IMR-90 (cell line): ENCODE results near the gene RCC1. TPM values are rescaled to one million over a fixed set of nuclear protein-coding genes. Genes with fewer than 3 reads are reported as not detected.
"Not testable (repeated sequence)": the region's sequence is repeated elsewhere in the genome, so short reads cannot be mapped to it uniquely, and the experiment has no call there.

ENCODE experiments used
- ATAC-seq: fragments of 200-7000 bp; cut with Tn5 transposase; 2 replicates; pipeline ENCODE4 v1.9.1; 2020; ENCODE audit warnings: low read depth, mild to moderate bottlenecking, moderate library complexity
- BruUV-seq: library from RNA; stranded (reverse); fragments of 400-500 nt; replicated peaks from 2 replicates; lab custom pipeline; 2021; lab: Mats Ljungman, UMichigan
- CTCF ChIA-PET: fragments of 300-600 bp; formaldehyde crosslinking; extraction: SDS; loops from one replicate; lab custom pipeline; 2021; ENCODE audit warnings: antibody characterized with exemption; lab: Yijun Ruan, JAX
- POLR2A ChIA-PET: fragments of 300-600 bp; sonication (Branson Sonifier 250); formaldehyde crosslinking; loops from one replicate; lab custom pipeline; 2022; ENCODE audit warnings: antibody characterized with exemption; ENCODE audit not compliant: unreplicated experiment; lab: Charles Lee
- DNase-seq: peaks from one replicate; pipeline ENCODE4 v3.0.0; 2013
- H2AFZ ChIP-seq: replicated peaks from 2 replicates; pipeline ENCODE3; 2013; ENCODE audit warnings: low read length, mild to moderate bottlenecking; ENCODE audit not compliant: poor library complexity
- H2AK5ac ChIP-seq: 2 replicates; pipeline ENCODE4 v1.6.1; 2013; ENCODE audit warnings: low read depth, low read length, inconsistent platforms
- H2AK9ac ChIP-seq: replicated peaks from 2 replicates; pipeline ENCODE3; 2013; ENCODE audit warnings: mild to moderate bottlenecking, low read depth, low read length, moderate library complexity; ENCODE audit not compliant: poor library complexity
- H2BK120ac ChIP-seq: 2 replicates; pipeline ENCODE4 v1.6.1; 2013; ENCODE audit warnings: low read depth, low read length, inconsistent platforms
- H2BK15ac ChIP-seq: 3 replicates; pipeline ENCODE4 v1.6.1; 2013; ENCODE audit warnings: low read depth, low read length, inconsistent platforms
- H2BK20ac ChIP-seq: 2 replicates; pipeline ENCODE4 v1.6.1; 2013; ENCODE audit warnings: low read depth, mild to moderate bottlenecking, inconsistent platforms, low read length, moderate library complexity
- H2BK5ac ChIP-seq: 2 replicates; pipeline ENCODE4 v1.6.1; 2013; ENCODE audit warnings: mild to moderate bottlenecking, low read depth, low read length, inconsistent platforms; ENCODE audit not compliant: poor library complexity, severe bottlenecking
- H3K14ac ChIP-seq: replicated peaks from 2 replicates; pipeline ENCODE4 v1.6.1; 2013; ENCODE audit warnings: low read depth, low read length, inconsistent platforms
- H3K18ac ChIP-seq: 2 replicates; pipeline ENCODE4 v1.6.1; 2013; ENCODE audit warnings: low read depth, low read length, control low read depth
- H3K23ac ChIP-seq: 2 replicates; pipeline ENCODE4 v1.6.1; 2013; ENCODE audit warnings: low read depth, low read length, inconsistent platforms
- H3K27ac ChIP-seq: 2 replicates; pipeline ENCODE4 v1.5.1; 2013; ENCODE audit warnings: mild to moderate bottlenecking, control low read depth, low read length; ENCODE audit not compliant: insufficient read depth
- H3K27me3 ChIP-seq: 2 replicates; pipeline ENCODE4 v1.6.1; 2013; ENCODE audit warnings: low read length; ENCODE audit not compliant: control insufficient read depth, insufficient read depth
- H3K36me3 ChIP-seq: 2 replicates; pipeline ENCODE4 v1.6.1; 2013; ENCODE audit warnings: low read length, mixed read lengths; ENCODE audit not compliant: control insufficient read depth, insufficient read depth
- H3K4ac ChIP-seq: 2 replicates; pipeline ENCODE4 v1.6.1; 2013; ENCODE audit warnings: low read depth, low read length, inconsistent platforms
- H3K4me1 ChIP-seq: 2 replicates; pipeline ENCODE4 v1.6.1; 2013; ENCODE audit warnings: low read length, mixed read lengths; ENCODE audit not compliant: control insufficient read depth, insufficient read depth
- H3K4me2 ChIP-seq: 2 replicates; pipeline ENCODE4 v1.6.1; 2013; ENCODE audit warnings: low read depth, mild to moderate bottlenecking, control low read depth, low read length, moderate library complexity
- H3K4me3 ChIP-seq: 2 replicates; pipeline ENCODE4 v1.5.1; 2013; ENCODE audit warnings: low read depth, mild to moderate bottlenecking, control low read depth, low read length, moderate library complexity; ENCODE audit not compliant: insufficient read depth
- H3K56ac ChIP-seq: 2 replicates; pipeline ENCODE4 v1.6.1; 2013; ENCODE audit warnings: low read length, inconsistent platforms; ENCODE audit not compliant: insufficient read depth; ENCODE audit errors: extremely low read depth
- H3K79me1 ChIP-seq, 2 experiments: 2 replicates each; pipeline ENCODE4 v1.6.1; 2013; ENCODE audit warnings: low read length in 2 of 2, inconsistent platforms in 1 of 2, low read depth in 1 of 2
- H3K9ac ChIP-seq: 2 replicates; pipeline ENCODE4 v1.6.1; 2013; ENCODE audit warnings: low read depth, low read length, control low read depth
- H3K9me1 ChIP-seq: 2 replicates; pipeline ENCODE4 v1.6.1; 2013; ENCODE audit warnings: low read length, inconsistent platforms; ENCODE audit not compliant: insufficient read depth
- H3K9me3 ChIP-seq: 2 replicates; pipeline ENCODE4 v1.6.1; 2013; ENCODE audit warnings: low read length; ENCODE audit not compliant: control insufficient read depth, insufficient read depth
- H4K20me1 ChIP-seq: 2 replicates; pipeline ENCODE4 v1.6.1; 2013; ENCODE audit warnings: low read length, inconsistent platforms; ENCODE audit not compliant: insufficient read depth
- H4K5ac ChIP-seq: 2 replicates; pipeline ENCODE4 v1.6.1; 2013; ENCODE audit warnings: mild to moderate bottlenecking, low read depth, low read length, control low read depth
- H4K8ac ChIP-seq, 2 experiments: 2 replicates each; pipeline ENCODE4 v1.6.1; 2013; ENCODE audit warnings: low read depth in 2 of 2, low read length in 2 of 2, control low read depth in 1 of 2, inconsistent platforms in 1 of 2
- H4K91ac ChIP-seq: 2 replicates; pipeline ENCODE4 v1.6.1; 2013; ENCODE audit warnings: low read depth, low read length, inconsistent platforms; ENCODE audit not compliant: insufficient read depth
- CEBPB ChIP-seq: IDR thresholded peaks from 2 replicates; pipeline ENCODE4 v1.6.1; 2012; ENCODE audit warnings: low read depth, low read length, improper control_type of control experiment
- WGBS, 2 experiments: methylation state at CpG; one replicate each; pipeline versions ENCODE4 v1.1.5 to v1.1.7; 2013; ENCODE audit warnings: missing lambda C conversion rate in 2 of 2; ENCODE audit not compliant: insufficient read length in 1 of 2; ENCODE audit errors: extremely low coverage in 2 of 2; 5-methylcytosine and 5-hydroxymethylcytosine counted together
- dilution Hi-C: fragments of 300-500 bp; cut with HindIII; formaldehyde crosslinking; loops from one replicate; pipeline ENCODE4 v1.14.3; 2018; ENCODE audit warnings: low sequenced_read_pairs; ENCODE audit not compliant: unreplicated experiment
- in situ Hi-C: fragments of 300-500 bp; cut with MboI; formaldehyde crosslinking; loops from 3 replicates; pipeline ENCODE4 v1.14.3; 2019; ENCODE audit warnings: low sequenced_read_pairs, inconsistent platforms, mixed read lengths
- intact Hi-C: fragments of 100-400 bp; cut with micrococcal nuclease; formaldehyde crosslinking; loops from 2 replicates; pipeline ENCODE4 v1.10.0; 2022
- polyA plus RNA-seq, 3 experiments: library from polyadenylated mRNA; depleted of rRNA; stranded (reverse); fragments of >200 nt; gene quantifications; 2 replicates each; pipeline ENCODE4 v1.2.3, GENCODE V29; 2012; ENCODE audit warnings: low replicate concordance in 1 of 3
- total RNA-seq: library from RNA; depleted of rRNA; stranded (reverse); fragments of >200 nt; gene quantifications from 2 replicates; pipeline ENCODE4 v1.2.3, GENCODE V29; 2012

RCC1 gene
- total and polyA plus RNA-seq, 2 of the 4 experiments (the other 2 are of a cell fraction) = 33.2 to 43.9 TPM

DNA sequence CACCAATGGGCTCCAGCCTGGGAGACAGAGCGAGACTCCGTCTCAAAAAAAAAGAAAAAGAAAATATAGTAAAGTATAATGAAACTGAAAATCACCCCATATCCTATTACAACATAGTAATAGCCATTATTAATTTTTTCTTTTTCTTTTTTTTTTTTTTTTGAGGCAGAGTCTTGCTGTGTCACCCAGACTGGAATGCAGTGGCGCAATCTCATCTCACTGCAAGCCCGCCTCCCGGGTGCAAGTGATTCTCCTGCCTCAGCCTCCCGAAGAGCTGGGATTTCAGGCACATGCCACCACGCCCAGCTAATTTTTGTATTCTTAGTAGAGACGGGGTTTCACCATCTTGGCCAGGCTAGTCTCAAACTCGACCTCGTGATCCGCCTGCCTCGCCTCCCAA, 67.0 kb downstream of the RCC1 start:
- H3K27ac ChIP-seq, H3K79me1 ChIP-seq, H3K4me2 ChIP-seq, H3K9me3 ChIP-seq, dilution Hi-C loops, in situ Hi-C loops, H3K9me1 ChIP-seq, H3K4ac ChIP-seq, BruUV-seq, H3K4me1 ChIP-seq, intact Hi-C loops, H3K23ac ChIP-seq, H2BK15ac ChIP-seq, H4K8ac ChIP-seq, H3K27me3 ChIP-seq, H2BK5ac ChIP-seq, H3K18ac ChIP-seq, H3K14ac ChIP-seq, H2AFZ ChIP-seq, H3K56ac ChIP-seq, H2AK9ac ChIP-seq, H4K91ac ChIP-seq, H4K5ac ChIP-seq, H3K4me3 ChIP-seq, H2BK120ac ChIP-seq, H2BK20ac ChIP-seq, H2AK5ac ChIP-seq, H3K9ac ChIP-seq, H4K20me1 ChIP-seq: not testable (repeated sequence)
- ATAC-seq (peak; percentile 55), DNase-seq (peak; percentile 72)
- H3K36me3 ChIP-seq = peaks cover 46% of the 10 kb centered on the region
- peak; percentile 88 for TF ChIP-seq CEBPB
- ChIA-PET POLR2A (interaction anchor here (0.6 kb wide), 1 partner anchor 92 kb away, joined by 21 read pairs; no protein-coding TSS in a partner anchor), CTCF (interaction anchor here (0.7 kb wide), 1 partner anchor 197 kb away, joined by 3 read pairs; no protein-coding TSS in a partner anchor)
- WGBS, 2 experiments = 59% methylated on average over 3 of the region's 12 CpGs; no CpG with 5 or more reads in 1 of the 2 experiments
